ENCODE data around the gene RMRP. TPM values are rescaled to one million over a fixed set of nuclear protein-coding genes. Genes with fewer than 3 reads are reported as not detected.

Gene RMRP
- total and polyA plus RNA-seq, 2 experiments from 2014 or later = 15.3 to 8,626 TPM

GRCh38 chr9:35682520-35683315 is 24.9 kb upstream of the RMRP start:
- Mint-ChIP-seq H3K4me1 (peaks cover 32% of the 10 kb centered on the region), H3K27ac (no peak overlapping the region), H3K9me3 (no peaks in the 10 kb centered on the region), H3K27me3 (ENCODE audit: insufficient read depth, low read depth, poor library complexity) (peaks cover 14% of the 10 kb centered on the region), H3K4me3 (no peak overlapping the region), H3K36me3 (ENCODE audit: low read depth) (peaks cover 59% of the 10 kb centered on the region)
- Histone ChIP-seq H3K27me3 (ENCODE audit: insufficient read depth) (no peaks in the 10 kb centered on the region), H3K4me1 (ENCODE audit: insufficient read depth) (peaks cover 13% of the 10 kb centered on the region), H3K9me2 (ENCODE audit: insufficient read depth) (no peaks in the 10 kb centered on the region), H3K4me3 (no peak overlapping the region), H3K27ac (ENCODE audit: low read depth) (no peak overlapping the region), H3K79me2 (replicated peaks; ENCODE audit: insufficient read depth) (peaks cover 3% of the 10 kb centered on the region), H2AFZ (no peak overlapping the region), H3F3A (replicated peaks; ENCODE audit: low read depth) (peaks cover 22% of the 10 kb centered on the region), H4K20me1 (replicated peaks; ENCODE audit: insufficient read depth) (peaks cover 3% of the 10 kb centered on the region), H3K36me3 (ENCODE audit: insufficient read depth) (peaks cover 26% of the 10 kb centered on the region), H3K4me2 (no peak overlapping the region)
- no peak for TF ChIP-seq STAT1 (IDR thresholded peaks at IDR 0.05; ENCODE audit: unreplicated experiment)
- no peak for TF ChIP-seq ZNF462 (CRISPR knock-in tag; IDR thresholded peaks at IDR 0.05)
- no peak for TF ChIP-seq ZNF114 (CRISPR knock-in tag; IDR thresholded peaks at IDR 0.05)
- TF ChIP-seq CREB1 (CRISPR knock-in tag; IDR thresholded peaks at IDR 0.05; ENCODE audit: low read depth) = no peak
- no peak for TF ChIP-seq REST (IDR thresholded peaks at IDR 0.05; ENCODE audit: unreplicated experiment)
- TF ChIP-seq EZH2 (IDR thresholded peaks at IDR 0.05; ENCODE audit: low read depth, unreplicated experiment) = no peak
- no peak for TF ChIP-seq CTCF (conservative IDR thresholded peaks at IDR 0.05; ENCODE audit: low read depth in 2 of 2)
- no peak for TF ChIP-seq ZNF331 (CRISPR knock-in tag; IDR thresholded peaks at IDR 0.05; ENCODE audit: low read depth)
- TF ChIP-seq POLR2AphosphoS5 (IDR thresholded peaks at IDR 0.05; ENCODE audit: low read depth) = no peak
- no peak for TF ChIP-seq ETS1 (IDR thresholded peaks at IDR 0.05)
- no peak for TF ChIP-seq NANOG (IDR thresholded peaks at IDR 0.05; ENCODE audit: borderline replicate concordance)
- TF ChIP-seq JUNB (IDR thresholded peaks at IDR 0.05; ENCODE audit: unreplicated experiment) = no peak
- TF ChIP-seq EZH2phosphoT487 (IDR thresholded peaks at IDR 0.05; ENCODE audit: unreplicated experiment) = no peak
- no peak for ATAC-seq
- DNase-seq (ENCODE audit: low spot score) = no peak
